K562 (cell line): ENCODE data around the gene FAM167B. TPM values are rescaled to one million over a fixed set of nuclear protein-coding genes. Genes with fewer than 3 reads are reported as not detected.

ENCODE experiments used
- ARID4B ChIP-seq: sonication (generic); formaldehyde crosslinking; IDR thresholded peaks from 2 replicates; pipeline ENCODE4 v1.8.0; 2022; ENCODE audit warnings: mild to moderate bottlenecking, missing genetic modification reagents
- CC2D1A ChIP-seq: fragments of 450-650 bp; IDR thresholded peaks from 2 replicates; pipeline ENCODE4 v1.6.1; 2017; ENCODE audit warnings: mild to moderate bottlenecking
- CEBPB ChIP-seq: fragments of 450-650 bp; IDR thresholded peaks from 2 replicates; pipeline ENCODE4 v1.6.1; 2016; ENCODE audit warnings: missing genetic modification characterization, missing compliant biosample characterization
- CHD4 ChIP-seq: fragments of 200-600 bp; sonication (generic); IDR thresholded peaks from 3 replicates; pipeline ENCODE4 v1.6.1; 2012; ENCODE audit warnings: low read depth, mild to moderate bottlenecking, mixed read lengths, low read length, inconsistent platforms; ENCODE audit not compliant: insufficient read depth, insufficient replicate concordance, poor library complexity, severe bottlenecking
- EHMT2 ChIP-seq: fragments of 450-650 bp; IDR thresholded peaks from 2 replicates; pipeline ENCODE4 v1.6.1; 2018; ENCODE audit warnings: antibody characterized with exemption
- ESRRA ChIP-seq: fragments of 450-650 bp; IDR thresholded peaks from 2 replicates; pipeline ENCODE4 v1.6.1; 2014; ENCODE audit warnings: low read depth, mild to moderate bottlenecking, moderate library complexity, borderline replicate concordance
- ETS2 ChIP-seq: IDR thresholded peaks from 2 replicates; pipeline ENCODE4 v1.6.1; 2016; ENCODE audit warnings: borderline replicate concordance, missing genetic modification characterization, mild to moderate bottlenecking, moderate library complexity, missing compliant biosample characterization; ENCODE audit not compliant: poor library complexity, severe bottlenecking
- FOXJ2 ChIP-seq: fragments of 200-800 bp; sonication (Bioruptor generic); IDR thresholded peaks from 2 replicates; pipeline ENCODE4 v1.6.1; 2016; ENCODE audit warnings: missing genetic modification characterization, missing compliant biosample characterization
- MYBL2 ChIP-seq, 2 experiments: fragments of 450-650 bp in 1 of 2; sonication (generic) in 1 of 2; formaldehyde crosslinking in 1 of 2; IDR thresholded peaks; 2 replicates each; pipeline versions ENCODE4 v1.6.1 to v1.8.1; 2017 to 2022; ENCODE audit warnings: borderline replicate concordance in 1 of 2, inconsistent platforms in 1 of 2, low read depth in 1 of 2, mild to moderate bottlenecking in 1 of 2, missing genetic modification reagents in 1 of 2, moderate library complexity in 1 of 2
- NUFIP1 ChIP-seq: fragments of 450-650 bp; IDR thresholded peaks from 2 replicates; pipeline ENCODE4 v1.6.1; 2018; ENCODE audit not compliant: partially characterized antibody
- PHB2 ChIP-seq: fragments of 450-650 bp; IDR thresholded peaks from 2 replicates; pipeline ENCODE4 v1.6.1; 2017; ENCODE audit warnings: low read depth
- PML ChIP-seq: IDR thresholded peaks from 2 replicates; pipeline ENCODE4 v1.6.1; 2012; ENCODE audit warnings: low read length, inconsistent platforms
- TSC22D4 ChIP-seq: fragments of 450-650 bp; IDR thresholded peaks from 2 replicates; pipeline ENCODE4 v1.6.1; 2016; ENCODE audit warnings: missing genetic modification characterization, missing biosample characterization, control low read depth
- WHSC1 ChIP-seq: IDR thresholded peaks from one replicate; pipeline ENCODE4 v1.6.1; 2012; ENCODE audit warnings: low read length, control low read depth, inconsistent platforms
- ZNF174 ChIP-seq: fragments of 250-450 bp; sonication (Bioruptor Pico); IDR thresholded peaks from 2 replicates; pipeline ENCODE4 v1.4.0; 2020; ENCODE audit warnings: mild to moderate bottlenecking
- ZSCAN32 ChIP-seq: fragments of 450-650 bp; formaldehyde crosslinking; IDR thresholded peaks from 2 replicates; pipeline ENCODE4 v1.4.0; 2020; ENCODE audit warnings: mild to moderate bottlenecking, moderate library complexity
- polyA plus RNA-seq, 8 experiments: library from polyadenylated mRNA; depleted of rRNA in 4 of 8; stranded (reverse) in 5 of 8; unstranded in 3 of 8; fragments of >200 nt; fragmentation: Nextera tagmentation in 2 of 8; fragmentation: Illumina TruSeq in 1 of 8; extraction: Ambion mirVana in 2 of 8; extraction: Trizol in 1 of 8; gene quantifications; 2 replicates each; pipeline versions ENCODE4 v1.2.1 to v1.2.3, GENCODE V29; 2011 to 2014; ENCODE audit warnings: inconsistent platforms in 1 of 8, missing spikeins in 1 of 8
- total RNA-seq, 7 experiments: library from RNA; depleted of rRNA in 6 of 7; stranded (reverse); fragments of >200 nt in 6 of 7; fragmentation: Illumina TruSeq in 2 of 7; extraction: Trizol in 2 of 7; gene quantifications; 2 replicates each; pipeline versions ENCODE4 v1.2.1 to v1.2.3, GENCODE V29; 2011 to 2021; ENCODE audit warnings: low replicate concordance in 1 of 7
- TF ChIP-seq, protein P1 (sequence below): fragments of 250-450 bp; sonication (Bioruptor Pico); IDR thresholded peaks from 2 replicates; pipeline ENCODE4 v1.4.0; 2020

FAM167B gene
- total and polyA plus RNA-seq, 9 of the 15 experiments (the other 6 are each of a cell fraction or from before 2014, with no cell fraction given), result not detected

GRCh38 chr1:32205401-32206370 is 41.3 kb upstream of the FAM167B start, which contains the start of gene IQCC (continued):
- TF ChIP-seq MYBL2 (IDR thresholded peaks at IDR 0.05; ENCODE audit: low read depth) (no peak), MYBL2 (CRISPR knock-in tag; IDR thresholded peaks at IDR 0.05; ENCODE audit: borderline replicate concordance) (peak; percentile 57; the same call in 1 of the 2 replicates), FOXJ2 (tag) (no peak), ZSCAN32 (CRISPR knock-in tag) (no peak), TSC22D4 (tag) (no peak), PML (peak; percentile 84), PHB2 (no peak), ZNF174 (no peak), CHD4 (no peak), ESRRA (peak; percentile 69; the same call in 1 of the 2 replicates), ETS2 (no peak), CC2D1A (no peak), EHMT2 (no peak), CEBPB (tag) (no peak), ARID4B (CRISPR knock-in tag) (peak; percentile 77), NUFIP1 (no peak), WHSC1 (no peak)
- TF ChIP-seq, protein P1, sequence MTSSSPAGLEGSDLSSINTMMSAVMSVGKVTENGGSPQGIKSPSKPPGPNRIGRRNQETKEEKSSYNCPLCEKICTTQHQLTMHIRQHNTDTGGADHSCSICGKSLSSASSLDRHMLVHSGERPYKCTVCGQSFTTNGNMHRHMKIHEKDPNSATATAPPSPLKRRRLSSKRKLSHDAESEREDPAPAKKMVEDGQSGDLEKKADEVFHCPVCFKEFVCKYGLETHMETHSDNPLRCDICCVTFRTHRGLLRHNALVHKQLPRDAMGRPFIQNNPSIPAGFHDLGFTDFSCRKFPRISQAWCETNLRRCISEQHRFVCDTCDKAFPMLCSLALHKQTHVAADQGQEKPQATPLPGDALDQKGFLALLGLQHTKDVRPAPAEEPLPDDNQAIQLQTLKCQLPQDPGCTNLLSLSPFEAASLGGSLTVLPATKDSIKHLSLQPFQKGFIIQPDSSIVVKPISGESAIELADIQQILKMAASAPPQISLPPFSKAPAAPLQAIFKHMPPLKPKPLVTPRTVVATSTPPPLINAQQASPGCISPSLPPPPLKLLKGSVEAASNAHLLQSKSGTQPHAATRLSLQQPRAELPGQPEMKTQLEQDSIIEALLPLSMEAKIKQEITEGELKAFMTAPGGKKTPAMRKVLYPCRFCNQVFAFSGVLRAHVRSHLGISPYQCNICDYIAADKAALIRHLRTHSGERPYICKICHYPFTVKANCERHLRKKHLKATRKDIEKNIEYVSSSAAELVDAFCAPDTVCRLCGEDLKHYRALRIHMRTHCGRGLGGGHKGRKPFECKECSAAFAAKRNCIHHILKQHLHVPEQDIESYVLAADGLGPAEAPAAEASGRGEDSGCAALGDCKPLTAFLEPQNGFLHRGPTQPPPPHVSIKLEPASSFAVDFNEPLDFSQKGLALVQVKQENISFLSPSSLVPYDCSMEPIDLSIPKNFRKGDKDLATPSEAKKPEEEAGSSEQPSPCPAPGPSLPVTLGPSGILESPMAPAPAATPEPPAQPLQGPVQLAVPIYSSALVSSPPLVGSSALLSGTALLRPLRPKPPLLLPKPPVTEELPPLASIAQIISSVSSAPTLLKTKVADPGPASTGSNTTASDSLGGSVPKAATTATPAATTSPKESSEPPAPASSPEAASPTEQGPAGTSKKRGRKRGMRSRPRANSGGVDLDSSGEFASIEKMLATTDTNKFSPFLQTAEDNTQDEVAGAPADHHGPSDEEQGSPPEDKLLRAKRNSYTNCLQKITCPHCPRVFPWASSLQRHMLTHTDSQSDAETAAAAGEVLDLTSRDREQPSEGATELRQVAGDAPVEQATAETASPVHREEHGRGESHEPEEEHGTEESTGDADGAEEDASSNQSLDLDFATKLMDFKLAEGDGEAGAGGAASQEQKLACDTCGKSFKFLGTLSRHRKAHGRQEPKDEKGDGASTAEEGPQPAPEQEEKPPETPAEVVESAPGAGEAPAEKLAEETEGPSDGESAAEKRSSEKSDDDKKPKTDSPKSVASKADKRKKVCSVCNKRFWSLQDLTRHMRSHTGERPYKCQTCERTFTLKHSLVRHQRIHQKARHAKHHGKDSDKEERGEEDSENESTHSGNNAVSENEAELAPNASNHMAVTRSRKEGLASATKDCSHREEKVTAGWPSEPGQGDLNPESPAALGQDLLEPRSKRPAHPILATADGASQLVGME (CRISPR knock-in tag), result no peak
